Measurements from ENCODE around the gene NCOA3. TPM values are rescaled to one million over a fixed set of nuclear protein-coding genes. Genes with fewer than 3 reads are reported as not detected.

NCOA3 gene
- total RNA-seq, 2 experiments from 2014 or later, result 71.3 to 74.2 TPM

- no peaks in the 10 kb centered on the region for H3K27me3 Mint-ChIP-seq
- peaks cover 38% of the 10 kb centered on the region for H3K36me3 Mint-ChIP-seq
- POLR2A ChIA-PET, result no interaction called here
- ATAC-seq (ENCODE audit: low read depth) (no peak), DNase-seq (no peak)
- no peak overlapping the region for H3K27ac Mint-ChIP-seq
- H3K4me3 Mint-ChIP-seq, result no peak overlapping the region
- H3K4me1 Mint-ChIP-seq, result peaks cover 24% of the 10 kb centered on the region
- H3K9me3 Mint-ChIP-seq, result peaks cover 1% of the 10 kb centered on the region
Measured at GRCh38 chr20:47596003-47596571, 94.4 kb downstream of the NCOA3 start.

GRCh38 chr20:47597090-47597489 is 95.4 kb downstream of the NCOA3 start:
- POLR2A ChIA-PET, result interaction anchor here (0.6 kb wide), 1 partner anchor 93 kb away, joined by 3 read pairs; no protein-coding TSS in a partner anchor
- no peaks in the 10 kb centered on the region for H3K27me3 Mint-ChIP-seq
- no peak for ATAC-seq (ENCODE audit: low read depth)
- no peak for DNase-seq
- H3K4me3 Mint-ChIP-seq, result no peak overlapping the region
- H3K4me1 Mint-ChIP-seq, result peaks cover 17% of the 10 kb centered on the region
- peaks cover 35% of the 10 kb centered on the region for H3K36me3 Mint-ChIP-seq
- H3K9me3 Mint-ChIP-seq, result peaks cover 1% of the 10 kb centered on the region
- H3K27ac Mint-ChIP-seq, result no peak overlapping the region

- DNase-seq (no peak), ATAC-seq (ENCODE audit: low read depth) (no peak)
- Mint-ChIP-seq H3K9me3 (no peaks in the 10 kb centered on the region), H3K36me3 (peaks cover 42% of the 10 kb centered on the region), H3K27ac (peak overlapping the region; percentile 6), H3K4me1 (peaks cover 21% of the 10 kb centered on the region), H3K27me3 (no peaks in the 10 kb centered on the region), H3K4me3 (no peak overlapping the region)
- POLR2A ChIA-PET, result interaction anchor here (1.2 kb wide), 1 partner anchor 10 kb away, joined by 3 read pairs; no protein-coding TSS in a partner anchor
Measured at GRCh38 chr20:47598911-47599744, 97.4 kb downstream of the NCOA3 start.

GRCh38 chr20:47600967-47601547 is 99.4 kb downstream of the NCOA3 start:
- DNase-seq, result no peak
- H3K27me3 Mint-ChIP-seq, result no peaks in the 10 kb centered on the region
- no peaks in the 10 kb centered on the region for H3K9me3 Mint-ChIP-seq
- peaks cover 35% of the 10 kb centered on the region for H3K36me3 Mint-ChIP-seq
- peaks cover 32% of the 10 kb centered on the region for H3K4me1 Mint-ChIP-seq
- no peak overlapping the region for H3K4me3 Mint-ChIP-seq
- H3K27ac Mint-ChIP-seq, result no peak overlapping the region
- no peak for ATAC-seq (ENCODE audit: low read depth)
- POLR2A ChIA-PET, result interaction anchor here (0.8 to 1.1 kb wide), 2 partner anchors 25 to 147 kb away, joined by 4 to 5 read pairs; no protein-coding TSS in a partner anchor

- DNase-seq (no peak), ATAC-seq (ENCODE audit: low read depth) (no peak)
- H3K27ac Mint-ChIP-seq, result no peak overlapping the region
- peaks cover 33% of the 10 kb centered on the region for H3K36me3 Mint-ChIP-seq
- peaks cover 45% of the 10 kb centered on the region for H3K4me1 Mint-ChIP-seq
- POLR2A ChIA-PET, result no interaction called here
- no peak overlapping the region for H3K4me3 Mint-ChIP-seq
- no peaks in the 10 kb centered on the region for H3K27me3 Mint-ChIP-seq
- no peaks in the 10 kb centered on the region for H3K9me3 Mint-ChIP-seq
Measured at GRCh38 chr20:47603260-47603659, 101.6 kb downstream of the NCOA3 start.

GRCh38 chr20:47605673-47606413 is 104.2 kb downstream of the NCOA3 start:
- POLR2A ChIA-PET, result interaction anchor here (1.2 kb wide), 1 partner anchor 104 kb away, joined by 5 read pairs; the partner anchor contains the start of gene NCOA3
- ATAC-seq (ENCODE audit: low read depth) (no peak), DNase-seq (no peak)
- H3K4me1 Mint-ChIP-seq, result peaks cover 55% of the 10 kb centered on the region
- peak overlapping the region; percentile 60 for H3K4me3 Mint-ChIP-seq
- no peaks in the 10 kb centered on the region for H3K9me3 Mint-ChIP-seq
- no peaks in the 10 kb centered on the region for H3K27me3 Mint-ChIP-seq
- H3K27ac Mint-ChIP-seq, result peak overlapping the region; percentile 78
- peaks cover 32% of the 10 kb centered on the region for H3K36me3 Mint-ChIP-seq

- Mint-ChIP-seq H3K27ac (peak overlapping the region; percentile 78), H3K4me3 (peak overlapping the region; percentile 60), H3K9me3 (no peaks in the 10 kb centered on the region), H3K4me1 (peaks cover 59% of the 10 kb centered on the region), H3K27me3 (no peaks in the 10 kb centered on the region), H3K36me3 (peaks cover 30% of the 10 kb centered on the region)
- ATAC-seq (ENCODE audit: low read depth), result no peak
- POLR2A ChIA-PET, result no interaction called here
- no peak for DNase-seq
Measured at GRCh38 chr20:47606414-47606982, 104.8 kb downstream of the NCOA3 start.

- Mint-ChIP-seq H3K4me3 (peak overlapping the region; percentile 60), H3K9me3 (no peaks in the 10 kb centered on the region), H3K27ac (peak overlapping the region; percentile 78), H3K4me1 (peaks cover 63% of the 10 kb centered on the region), H3K27me3 (no peaks in the 10 kb centered on the region), H3K36me3 (peaks cover 30% of the 10 kb centered on the region)
- DNase-seq (no peak), ATAC-seq (ENCODE audit: low read depth) (peak; percentile 50)
- POLR2A ChIA-PET, result no interaction called here
Measured at GRCh38 chr20:47606983-47607613, 105.4 kb downstream of the NCOA3 start.

- no peaks in the 10 kb centered on the region for H3K9me3 Mint-ChIP-seq
- peak overlapping the region; percentile 74 for H3K27ac Mint-ChIP-seq
- H3K4me1 Mint-ChIP-seq, result peaks cover 66% of the 10 kb centered on the region
- peaks cover 23% of the 10 kb centered on the region for H3K36me3 Mint-ChIP-seq
- DNase-seq, result no peak
- H3K27me3 Mint-ChIP-seq, result no peaks in the 10 kb centered on the region
- POLR2A ChIA-PET, result interaction anchor here (0.7 to 3.3 kb wide), 5 partner anchors 10 to 253 kb away, joined by 3 to 21 read pairs (median 3); partner anchors contain the start of genes NCOA3 and ZMYND8
- ATAC-seq (ENCODE audit: low read depth), result no peak
- H3K4me3 Mint-ChIP-seq, result peak overlapping the region; percentile 1
Measured at GRCh38 chr20:47609001-47609400, 107.3 kb downstream of the NCOA3 start.

GRCh38 chr20:47610247-47610944 is 108.7 kb downstream of the NCOA3 start:
- POLR2A ChIA-PET, result interaction anchor here (0.8 to 3.3 kb wide), 5 partner anchors 9 to 231 kb away, joined by 3 to 21 read pairs (median 5); partner anchors contain the start of gene NCOA3
- Mint-ChIP-seq H3K27me3 (no peaks in the 10 kb centered on the region), H3K27ac (peak overlapping the region; percentile 87), H3K4me3 (peak overlapping the region; percentile 78), H3K36me3 (peaks cover 21% of the 10 kb centered on the region), H3K4me1 (peaks cover 63% of the 10 kb centered on the region), H3K9me3 (no peaks in the 10 kb centered on the region)
- peak; percentile 88 for ATAC-seq (ENCODE audit: low read depth)
- DNase-seq, result no peak

- DNase-seq, result no peak
- H3K9me3 Mint-ChIP-seq, result no peaks in the 10 kb centered on the region
- peak; percentile 48 for ATAC-seq (ENCODE audit: low read depth)
- H3K4me3 Mint-ChIP-seq, result peak overlapping the region; percentile 78
- POLR2A ChIA-PET, result interaction anchor here (1.5 to 3.3 kb wide), 3 partner anchors 8 to 123 kb away, joined by 5 to 21 read pairs (median 11); partner anchors contain the start of gene NCOA3
- H3K4me1 Mint-ChIP-seq, result peaks cover 58% of the 10 kb centered on the region
- peak overlapping the region; percentile 87 for H3K27ac Mint-ChIP-seq
- peaks cover 24% of the 10 kb centered on the region for H3K36me3 Mint-ChIP-seq
- no peaks in the 10 kb centered on the region for H3K27me3 Mint-ChIP-seq
Measured at GRCh38 chr20:47610945-47611250, 109.2 kb downstream of the NCOA3 start.

GRCh38 chr20:47611785-47612184 is 110.1 kb downstream of the NCOA3 start:
- H3K36me3 Mint-ChIP-seq, result peaks cover 24% of the 10 kb centered on the region
- peaks cover 53% of the 10 kb centered on the region for H3K4me1 Mint-ChIP-seq
- POLR2A ChIA-PET, result interaction anchor here (0.7 kb wide), 1 partner anchor 126 kb away, joined by 3 read pairs; no protein-coding TSS in a partner anchor
- DNase-seq (no peak), ATAC-seq (ENCODE audit: low read depth) (no peak)
- peak overlapping the region; percentile 22 for H3K27ac Mint-ChIP-seq
- H3K9me3 Mint-ChIP-seq, result no peaks in the 10 kb centered on the region
- no peaks in the 10 kb centered on the region for H3K27me3 Mint-ChIP-seq
- no peak overlapping the region for H3K4me3 Mint-ChIP-seq

Measured in activated naive CD8-positive, alpha-beta T cell treated with anti-CD3 and anti-CD28 coated beads, Interleukin-2, amount 10 ng/mL, durations not matched to agents 7 days and 5 days (primary cell).